HEK293 (cell line): ENCODE results near the gene CLASRP.

ENCODE experiments used
- BCL11A ChIP-seq: fragments of 450-650 bp; formaldehyde crosslinking; IDR thresholded peaks from 2 replicates; pipeline ENCODE4 v1.5.1; 2016; ENCODE audit warnings: low read depth, missing biosample characterization, missing genetic modification characterization
- CTCF ChIP-seq: fragments of 450-650 bp; formaldehyde crosslinking; IDR thresholded peaks from 2 replicates; pipeline ENCODE4 v1.5.1; 2016; ENCODE audit warnings: missing biosample characterization, missing genetic modification characterization
- GLI4 ChIP-seq: fragments of 450-650 bp; formaldehyde crosslinking; IDR thresholded peaks from 2 replicates; pipeline ENCODE4 v1.5.1; 2016; ENCODE audit warnings: missing biosample characterization, missing genetic modification characterization
- PRDM1 ChIP-seq: fragments of 450-650 bp; formaldehyde crosslinking; IDR thresholded peaks from 2 replicates; pipeline ENCODE4; 2016; ENCODE audit warnings: missing biosample characterization, missing genetic modification characterization
- ZFHX2 ChIP-seq: fragments of 450-650 bp; formaldehyde crosslinking; conservative IDR thresholded peaks from 2 replicates; pipeline ENCODE4 v1.5.1; 2016; ENCODE audit warnings: missing biosample characterization, missing genetic modification characterization
- ZNF121 ChIP-seq: fragments of 450-650 bp; formaldehyde crosslinking; IDR thresholded peaks from 2 replicates; pipeline ENCODE4 v1.5.1; 2016; ENCODE audit warnings: missing biosample characterization, missing genetic modification characterization
- ZNF138 ChIP-seq: fragments of 450-650 bp; formaldehyde crosslinking; IDR thresholded peaks from 2 replicates; pipeline ENCODE4 v1.5.1; 2016; ENCODE audit warnings: missing biosample characterization, missing genetic modification characterization, borderline replicate concordance
- ZNF549 ChIP-seq: fragments of 450-650 bp; IDR thresholded peaks from 2 replicates; pipeline ENCODE4 v1.5.1; 2018; ENCODE audit warnings: missing biosample characterization, missing genetic modification characterization, mild to moderate bottlenecking, inconsistent platforms, moderate library complexity
- ZNF629 ChIP-seq: fragments of 450-650 bp; formaldehyde crosslinking; IDR thresholded peaks from 2 replicates; pipeline ENCODE4 v1.5.1; 2017; ENCODE audit warnings: missing biosample characterization, missing genetic modification characterization
- ZNF677 ChIP-seq: fragments of 450-650 bp; IDR thresholded peaks from 2 replicates; pipeline ENCODE4 v1.5.0; 2018; ENCODE audit warnings: missing biosample characterization, mild to moderate bottlenecking, missing genetic modification characterization, moderate library complexity
- ZNF785 ChIP-seq: fragments of 450-650 bp; formaldehyde crosslinking; IDR thresholded peaks from 2 replicates; pipeline ENCODE4 v1.5.1; 2016; ENCODE audit warnings: missing biosample characterization, missing genetic modification characterization

DNA sequence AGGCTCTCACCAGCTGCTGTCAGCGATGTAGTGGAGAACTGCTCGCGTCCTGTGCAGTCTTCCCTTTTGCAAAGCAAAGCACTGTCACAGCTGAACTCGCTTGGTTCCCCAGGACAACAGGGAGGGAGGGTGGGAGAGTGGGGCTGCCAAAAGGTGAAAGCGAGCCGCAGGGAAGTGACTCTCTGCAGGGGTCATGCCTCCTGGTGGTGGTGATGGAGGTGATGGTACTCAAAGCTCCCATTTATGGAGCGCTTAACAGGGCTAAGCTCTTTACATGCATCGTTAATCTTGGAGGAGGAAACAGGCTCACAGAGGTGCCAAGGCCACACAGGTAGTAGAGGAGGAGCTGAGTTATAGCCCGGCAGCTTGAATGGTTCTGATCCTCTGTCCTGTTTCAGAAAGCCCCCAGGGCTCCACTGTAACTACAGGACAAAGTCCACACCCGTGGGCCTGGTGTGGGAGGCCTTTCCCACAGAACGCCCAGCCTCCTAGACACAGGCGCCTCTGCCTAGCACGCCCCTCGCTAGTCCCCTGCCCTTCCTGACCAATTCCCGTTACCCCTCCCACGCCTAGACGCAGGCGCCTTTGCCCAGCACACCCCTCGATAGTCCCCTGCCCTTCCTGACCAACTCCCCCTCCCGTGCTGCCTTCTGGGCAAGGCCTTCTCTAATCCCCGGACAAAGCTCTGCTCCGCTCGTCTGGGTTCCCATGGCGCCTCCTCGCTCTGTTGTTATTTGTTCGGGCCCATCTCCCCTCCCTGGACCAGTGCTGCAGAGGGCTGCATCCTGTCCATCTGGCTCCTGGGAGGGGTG, 64.9 kb downstream of the CLASRP start:
- TF ChIP-seq CTCF (tag by site-specific recombination) (no peak), ZNF629 (no peak), ZNF785 (no peak), PRDM1 (tag by site-specific recombination) (no peak), ZNF677 (no peak), BCL11A (no peak), ZNF549 (tag by site-specific recombination) (no peak), ZNF138 (no peak), ZNF121 (no peak), GLI4 (tag by site-specific recombination) (no peak), ZFHX2 (tag by site-specific recombination) (peak; percentile 88)
